ENCODE measurements around the gene ADARB2.

ADARB2 gene

DNA sequence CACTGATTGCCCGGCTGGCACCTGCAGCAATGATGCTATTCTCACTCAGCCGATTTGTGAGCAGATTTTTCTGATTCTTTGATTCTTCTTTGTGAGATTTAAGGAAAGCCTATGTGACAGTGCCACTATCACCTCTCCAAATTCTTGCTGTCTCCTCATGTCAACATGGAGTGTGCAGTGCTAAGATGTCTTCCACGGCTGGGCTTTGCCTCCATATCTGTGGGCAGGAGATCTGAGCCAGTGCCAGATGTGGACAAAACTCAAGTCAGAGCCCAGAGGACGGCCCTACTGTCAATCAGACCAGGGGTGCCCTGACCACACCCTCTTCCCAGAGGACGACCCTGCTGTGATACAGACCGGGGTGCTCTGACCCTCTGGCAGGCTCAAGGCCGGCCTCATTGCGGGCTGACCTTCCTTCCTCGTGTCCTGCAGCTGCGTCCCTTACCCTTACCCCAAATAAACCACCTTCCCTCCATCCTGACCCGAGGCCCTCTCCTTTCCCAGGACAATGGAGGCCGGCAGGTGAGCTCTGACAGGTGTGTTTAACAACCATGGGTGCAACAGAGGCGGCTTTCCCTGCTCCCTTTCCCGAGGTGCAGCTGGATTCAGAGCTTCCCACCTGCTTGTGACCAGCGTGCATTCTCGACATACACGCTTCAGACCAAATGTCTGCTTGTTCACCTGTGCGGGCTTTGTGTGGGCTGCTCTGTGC lies 221.4 kb downstream of the ADARB2 start:
- peak; percentile 58 for DNase-seq

DNA sequence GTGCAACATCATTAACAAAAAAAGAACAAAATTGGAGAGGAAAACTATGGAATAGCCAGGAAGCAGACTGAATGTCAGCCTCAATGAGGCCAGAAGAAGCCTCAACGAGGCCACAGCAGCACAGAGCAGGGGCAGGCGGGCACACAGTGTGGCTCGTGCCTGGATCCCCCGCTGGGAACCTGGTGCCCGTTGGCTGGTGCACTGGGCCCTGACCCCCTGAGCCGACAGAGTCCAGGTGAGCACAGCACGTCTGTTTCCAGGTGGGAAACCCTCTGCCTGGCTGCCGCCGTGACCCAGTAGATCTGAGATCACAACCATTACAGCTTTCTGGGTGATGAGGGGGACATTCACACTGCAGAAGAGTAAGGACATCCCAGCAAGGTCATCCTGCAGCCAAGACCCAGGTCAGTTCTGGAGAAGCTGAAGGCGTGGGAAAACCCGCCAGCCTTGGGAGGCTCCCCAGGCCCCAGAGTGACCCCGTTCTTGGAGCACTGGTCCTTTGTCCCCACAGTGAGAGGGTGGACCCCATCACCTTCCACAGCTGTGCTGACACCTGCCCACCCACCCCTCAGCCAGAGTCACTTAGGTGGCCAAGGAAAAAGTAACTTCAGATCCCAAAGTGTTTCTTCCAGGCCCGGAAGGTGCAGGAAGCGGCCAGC lies 222.1 kb downstream of the ADARB2 start:
- no peak for DNase-seq

DNA sequence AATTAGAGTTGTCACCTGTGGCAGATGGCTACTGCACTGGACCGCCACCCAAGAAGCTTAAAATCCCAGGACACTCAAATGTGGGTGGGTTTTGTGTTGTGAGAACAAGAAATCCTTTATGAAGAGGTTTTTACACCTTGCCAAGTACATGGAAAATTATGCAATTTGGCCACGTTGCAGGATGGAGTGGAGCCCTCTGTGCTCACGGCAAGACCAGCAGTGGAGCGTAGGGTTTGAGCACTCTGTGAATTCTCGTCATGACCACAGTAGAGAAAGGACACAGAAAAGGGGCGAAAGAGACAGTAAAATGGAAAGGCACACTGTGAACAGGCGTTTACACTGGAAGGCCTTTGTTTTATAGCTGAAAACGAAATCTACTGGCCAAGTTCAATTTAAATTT lies 222.6 kb downstream of the ADARB2 start:
- no peak for DNase-seq

DNA sequence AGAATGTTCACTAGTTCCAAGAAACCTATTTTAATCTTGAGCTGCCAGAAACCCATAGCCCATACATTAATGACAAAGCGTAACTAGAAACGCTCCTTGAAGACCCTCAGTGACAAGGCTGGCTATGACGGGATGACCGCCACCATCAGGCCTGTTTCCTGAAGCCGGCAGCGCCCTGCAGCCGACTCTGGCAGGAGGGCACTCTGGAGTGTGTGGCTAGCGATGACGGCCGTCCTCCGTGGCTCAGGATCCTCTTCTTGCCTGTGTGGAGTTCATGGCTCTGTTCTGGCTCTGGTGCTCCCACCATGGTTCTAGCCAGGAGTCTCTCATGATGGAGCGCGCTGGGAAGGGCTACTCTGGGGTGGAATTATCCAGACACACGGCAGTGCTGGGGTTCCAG lies 224.1 kb downstream of the ADARB2 start:
- no peak for DNase-seq

DNA sequence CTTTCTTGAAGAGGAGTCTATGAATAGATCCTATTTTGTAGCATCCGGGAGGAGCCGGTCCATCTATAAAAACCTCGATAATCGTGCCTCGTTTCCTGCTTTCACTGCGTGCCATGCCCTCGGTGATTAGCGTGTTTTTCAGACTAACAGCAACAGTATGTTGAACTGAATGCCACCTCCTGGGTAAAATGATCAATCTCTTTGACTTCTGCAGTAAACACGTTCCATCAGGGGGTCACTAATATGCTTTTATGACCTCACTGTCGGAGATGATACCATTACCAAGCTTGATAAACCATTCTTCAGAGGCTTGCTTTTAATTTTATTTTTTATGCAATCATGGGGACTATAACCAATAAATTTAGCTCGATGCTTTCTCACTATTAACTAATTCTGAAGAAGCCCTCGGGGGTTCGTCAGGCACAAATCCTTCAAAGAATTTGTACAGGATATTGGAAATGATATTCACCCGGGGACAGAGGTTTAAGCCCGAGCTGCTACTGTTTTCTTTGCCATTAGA lies 228.3 kb downstream of the ADARB2 start:
- no peak for DNase-seq

DNA sequence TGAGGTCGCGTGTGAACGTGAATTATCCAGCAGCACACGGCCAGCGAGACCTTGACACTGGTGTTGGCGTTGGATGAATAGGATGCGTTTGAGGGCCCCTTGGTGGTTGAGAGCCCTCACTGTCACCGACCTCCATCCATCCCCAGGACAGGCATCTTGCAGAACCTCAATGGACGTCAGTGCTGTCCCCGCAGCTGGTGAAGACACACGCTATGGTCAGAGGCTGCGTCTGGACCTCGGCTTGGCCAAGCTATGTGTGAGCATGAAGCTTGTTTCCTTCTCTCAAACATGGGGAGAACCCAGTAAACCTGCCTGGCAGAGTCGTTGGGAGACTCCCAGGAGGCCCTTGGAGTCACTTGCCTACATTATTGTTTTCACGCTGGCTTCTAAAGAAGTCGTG lies 229.2 kb downstream of the ADARB2 start:
- DNase-seq: no peak

DNA sequence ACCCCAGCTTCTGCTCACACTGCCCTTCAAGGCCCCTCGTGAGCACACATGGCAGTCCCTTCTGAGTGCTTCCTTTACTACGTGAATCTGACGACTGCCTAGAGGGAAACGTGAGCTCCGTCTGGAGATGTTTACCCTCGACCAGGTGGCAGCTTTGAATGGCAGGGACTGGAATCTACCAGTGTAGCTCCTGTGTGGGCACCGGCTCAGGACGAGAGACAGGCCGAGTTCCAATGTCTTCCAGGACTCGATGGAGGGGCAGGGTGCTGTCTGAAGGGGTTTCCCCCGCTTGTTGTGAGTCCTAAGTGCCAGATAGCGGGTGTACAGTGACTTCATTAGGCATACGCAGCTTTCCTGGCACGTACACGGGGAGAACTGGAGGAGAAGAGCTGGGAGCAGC lies 229.9 kb downstream of the ADARB2 start:
- no peak for DNase-seq

DNA sequence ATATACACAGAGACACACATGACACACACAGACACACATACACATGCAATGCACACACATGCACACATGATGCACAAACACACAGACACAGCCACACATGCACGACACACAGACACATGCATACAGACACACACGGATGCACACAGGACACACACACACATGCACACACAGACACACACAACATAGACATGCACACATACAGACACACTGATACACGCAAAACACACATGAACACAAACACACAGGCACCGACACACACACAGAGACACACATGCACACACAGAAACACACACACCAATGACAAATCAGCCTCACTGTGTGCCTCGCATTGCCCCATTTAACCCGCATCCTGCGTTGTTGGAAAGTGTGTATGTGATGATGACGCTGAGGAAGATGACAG lies 232.4 kb downstream of the ADARB2 start:
- DNase-seq: no peak

DNA sequence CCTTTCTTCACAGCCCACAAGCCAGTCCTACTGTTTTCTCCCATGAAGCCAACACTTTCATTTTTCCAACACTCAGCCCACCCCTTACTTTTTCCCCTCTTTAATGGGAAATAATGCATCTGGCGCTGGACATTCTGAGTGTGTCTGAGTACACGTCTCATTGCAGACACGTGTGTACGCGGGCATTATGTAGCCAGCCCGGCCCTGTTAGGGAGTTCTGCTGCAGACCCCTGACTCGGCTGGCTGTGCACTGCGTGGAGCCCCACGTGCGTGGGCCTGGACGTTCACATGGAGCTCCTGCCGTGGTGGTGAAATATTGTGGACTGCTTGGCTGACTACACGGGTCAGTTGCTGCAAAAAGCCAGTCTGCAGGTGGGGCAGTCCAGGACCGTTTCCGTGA lies 233.0 kb downstream of the ADARB2 start:
- no peak for DNase-seq

DNA sequence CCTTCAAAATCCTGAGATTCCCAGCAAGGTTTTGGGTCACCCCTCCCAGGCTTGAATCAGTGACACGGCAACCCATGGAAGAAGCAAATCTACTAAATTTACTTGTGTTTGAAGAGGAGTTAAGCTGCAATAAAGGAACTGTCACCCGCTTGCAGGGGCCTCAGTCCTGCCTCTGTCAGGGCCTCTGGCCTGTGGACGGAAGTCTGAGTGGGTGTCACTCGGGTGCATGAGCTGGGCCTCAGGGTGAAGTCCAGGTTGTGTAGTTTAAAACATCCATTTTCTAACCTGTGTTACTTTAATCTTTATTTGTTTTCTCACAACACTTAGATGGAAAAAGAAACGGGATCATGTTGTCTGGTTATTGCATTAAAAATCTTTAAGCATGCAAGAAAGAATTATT lies 234.9 kb downstream of the ADARB2 start:
- DNase-seq: no peak

DNA sequence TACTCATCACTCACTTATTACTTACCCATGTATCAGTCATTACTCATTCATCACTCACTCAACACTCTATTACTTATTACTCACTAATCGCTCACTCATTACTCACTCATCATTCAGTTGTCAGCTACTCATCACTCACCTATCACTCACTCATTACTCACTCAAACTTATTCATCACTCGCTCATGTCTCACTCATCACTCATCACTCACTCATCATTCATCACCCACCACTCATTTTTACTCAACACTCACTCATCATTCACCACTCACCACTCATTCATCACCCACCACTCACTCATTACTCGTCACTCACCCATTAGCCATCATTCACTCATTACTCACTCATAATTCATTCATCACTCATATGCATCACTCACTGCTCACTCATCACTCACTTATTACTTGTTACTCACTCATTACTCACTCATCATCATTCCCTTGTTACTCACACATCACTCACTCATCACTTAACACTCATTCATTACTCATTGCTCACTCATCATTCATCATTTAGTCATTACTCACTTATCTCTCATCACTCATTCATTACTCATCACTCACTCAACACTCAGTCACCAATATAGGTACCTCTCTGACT lies 237.9 kb downstream of the ADARB2 start:
- no peak for DNase-seq

DNA sequence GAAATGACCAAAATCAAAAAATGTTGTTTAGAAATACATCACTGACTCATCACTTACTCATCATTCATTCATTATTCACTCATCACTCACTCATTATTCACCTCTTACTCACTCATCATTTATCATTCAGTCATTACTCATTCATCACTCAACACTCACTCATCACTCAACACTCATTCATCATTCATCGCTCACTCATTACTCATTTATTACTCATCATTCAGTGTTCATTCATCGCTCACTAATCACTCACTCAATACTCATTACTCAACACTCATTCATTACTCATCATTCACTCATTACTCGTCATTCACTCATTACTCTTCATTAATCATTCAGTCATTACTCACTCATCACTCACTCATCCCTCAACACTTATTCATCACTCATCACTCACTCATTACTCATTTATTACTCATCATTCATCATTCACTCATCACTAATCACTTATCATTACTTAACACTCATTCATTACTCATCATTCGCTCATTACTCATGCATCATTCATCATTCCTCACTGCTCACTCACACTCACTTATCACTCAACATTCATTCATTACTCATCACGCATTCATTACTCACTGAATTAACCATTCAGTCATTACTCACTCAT lies 238.5 kb downstream of the ADARB2 start:
- DNase-seq: peak; percentile 25

DNA sequence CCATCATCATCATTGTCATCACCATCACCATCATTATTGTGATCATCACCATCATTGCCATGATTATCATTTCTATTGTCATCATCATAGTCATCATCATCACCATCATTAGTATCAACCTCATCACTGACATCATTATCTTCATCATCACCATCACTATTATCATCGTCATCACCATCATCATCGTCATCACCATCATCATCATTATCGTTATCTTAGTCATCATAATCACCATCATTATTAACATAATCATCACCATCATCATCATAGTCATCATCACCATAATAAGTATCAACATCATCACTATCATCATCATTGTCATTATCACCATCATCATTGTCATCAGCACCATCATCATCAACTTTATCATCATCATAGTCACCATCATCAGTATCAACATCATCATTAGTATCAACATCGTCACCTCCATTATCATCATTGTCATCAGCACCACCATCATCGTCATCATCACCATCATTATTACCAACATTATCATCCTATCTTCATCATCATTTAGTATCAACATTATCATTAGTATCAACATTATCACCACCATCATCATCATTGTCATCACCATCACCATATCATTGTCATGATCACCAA lies 241.3 kb downstream of the ADARB2 start:
- no peak for DNase-seq

DNA sequence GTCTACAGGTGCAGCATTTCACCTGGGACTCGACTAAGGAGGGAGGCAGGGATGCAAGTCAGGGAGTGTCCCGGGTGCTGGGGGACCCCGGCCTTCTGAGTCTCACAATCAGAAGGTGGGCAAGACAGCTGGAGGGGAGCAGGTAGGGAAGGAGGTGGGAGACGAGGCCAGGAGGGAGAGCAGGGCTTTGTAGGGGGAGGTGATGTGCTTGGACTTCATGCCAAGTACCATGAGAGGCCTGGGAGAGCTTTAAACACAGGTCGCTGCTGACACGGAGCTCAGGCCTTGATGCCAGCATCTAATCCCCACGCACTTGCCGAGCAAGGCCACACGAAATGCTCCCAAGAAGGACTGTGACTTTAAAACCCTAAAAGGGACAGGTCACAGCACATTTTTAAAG lies 244.7 kb downstream of the ADARB2 start:
- no peak for DNase-seq

DNA sequence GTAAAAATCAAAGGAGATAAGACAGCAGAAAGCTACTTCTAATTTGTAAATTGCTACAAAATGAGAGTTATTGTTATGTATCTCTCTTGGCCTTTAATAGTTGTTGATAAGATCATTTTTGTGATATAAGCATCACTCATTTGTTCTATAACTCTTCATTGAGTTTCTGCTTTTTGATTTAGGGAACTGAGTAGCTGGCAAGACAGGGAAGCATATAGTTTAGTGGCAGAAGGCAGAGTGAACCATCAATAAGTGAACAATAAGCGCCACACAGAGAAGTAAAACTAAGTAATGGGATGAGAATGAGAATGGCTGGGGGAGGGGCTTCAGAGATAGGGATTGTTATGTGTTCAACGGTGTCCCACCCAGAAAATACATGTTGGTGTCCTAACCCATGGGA lies 245.4 kb downstream of the ADARB2 start:
- no peak for DNase-seq

DNA sequence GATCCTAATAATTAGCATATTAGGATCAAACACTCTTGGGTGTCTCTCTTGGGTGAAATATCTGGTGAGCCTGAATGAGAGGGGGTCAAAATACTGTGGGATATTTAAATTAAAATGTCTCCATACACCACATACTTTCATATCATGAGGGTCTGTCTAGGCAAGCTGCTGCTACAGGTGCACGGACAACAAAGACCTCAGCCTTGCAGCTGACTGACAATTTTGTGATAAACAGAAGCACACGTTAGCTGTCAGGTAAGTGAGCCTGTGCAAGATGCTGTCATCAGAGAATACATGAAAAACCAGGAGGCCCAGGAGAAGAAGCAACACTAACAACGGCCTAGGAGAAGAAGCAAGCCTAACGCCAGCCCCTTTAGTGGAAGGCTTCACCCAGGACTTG lies 247.5 kb downstream of the ADARB2 start:
- DNase-seq: no peak

DNA sequence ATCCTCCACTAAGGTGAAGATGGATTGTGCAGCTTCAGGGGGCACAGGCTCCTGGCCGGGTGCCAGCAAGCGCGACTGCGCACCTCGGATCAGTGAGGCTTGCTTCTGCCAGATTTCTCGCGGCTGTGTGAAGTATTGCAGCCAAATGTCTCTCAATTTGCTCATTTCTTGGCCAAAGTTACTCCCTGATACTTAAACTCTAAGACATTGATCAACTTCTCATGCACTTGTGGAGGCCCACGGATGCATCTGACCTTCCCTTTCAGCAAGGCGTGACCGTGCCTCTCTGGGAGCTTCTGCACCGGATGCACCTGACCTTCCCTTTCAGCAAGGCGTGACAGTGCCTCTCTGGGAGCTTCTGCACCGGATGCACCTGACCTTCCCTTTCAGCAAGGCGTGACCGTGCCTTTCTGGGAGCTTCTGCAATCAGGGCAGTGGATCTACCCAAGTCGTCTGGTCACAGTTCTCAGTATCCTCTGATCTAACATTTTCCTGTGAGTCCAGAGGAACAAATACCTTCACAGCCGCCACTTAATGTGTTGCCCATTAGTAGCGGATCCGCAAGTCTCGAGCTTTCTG lies 248.3 kb downstream of the ADARB2 start:
- DNase-seq: peak; percentile 79

DNA sequence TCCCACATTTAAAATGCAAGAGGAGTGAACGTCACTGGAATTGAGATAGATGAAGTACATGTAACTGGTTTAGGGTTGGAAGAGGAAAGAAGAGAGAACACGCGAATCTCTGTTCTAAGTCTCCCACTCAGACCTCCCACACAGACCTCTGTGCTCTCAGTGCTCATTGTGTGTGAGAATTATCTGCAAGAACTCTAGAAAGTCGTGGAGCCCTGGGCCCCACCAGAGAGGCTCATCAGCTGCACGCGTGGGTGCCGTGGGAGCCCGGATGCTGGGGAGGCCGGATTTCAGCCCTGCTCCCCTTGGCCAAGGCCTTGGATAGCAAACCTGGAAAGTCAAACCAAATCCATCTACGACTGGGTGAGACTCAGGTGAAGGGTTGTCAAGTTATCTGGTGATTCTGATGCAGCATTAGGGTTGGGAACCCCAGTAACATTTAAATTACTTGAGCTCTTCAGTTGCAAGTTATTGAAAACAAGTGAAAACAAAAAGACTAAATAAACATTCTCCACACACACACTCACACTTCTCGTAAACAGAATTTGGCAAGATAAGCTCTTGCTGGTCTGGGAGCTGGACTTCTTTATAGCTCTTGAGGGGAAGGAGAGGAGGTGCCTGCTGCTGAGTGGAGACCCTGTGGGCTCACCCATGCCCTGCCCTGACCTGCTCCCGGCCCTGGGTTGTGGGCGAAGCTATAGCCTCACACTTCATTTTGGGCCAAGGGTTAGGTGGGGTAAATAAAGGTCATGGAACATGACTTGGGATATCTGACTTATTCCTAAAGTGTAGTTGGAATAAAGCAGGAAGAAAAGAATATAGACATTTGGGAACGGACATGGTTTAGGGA lies 250.3 kb downstream of the ADARB2 start:
- no peak for DNase-seq

DNA sequence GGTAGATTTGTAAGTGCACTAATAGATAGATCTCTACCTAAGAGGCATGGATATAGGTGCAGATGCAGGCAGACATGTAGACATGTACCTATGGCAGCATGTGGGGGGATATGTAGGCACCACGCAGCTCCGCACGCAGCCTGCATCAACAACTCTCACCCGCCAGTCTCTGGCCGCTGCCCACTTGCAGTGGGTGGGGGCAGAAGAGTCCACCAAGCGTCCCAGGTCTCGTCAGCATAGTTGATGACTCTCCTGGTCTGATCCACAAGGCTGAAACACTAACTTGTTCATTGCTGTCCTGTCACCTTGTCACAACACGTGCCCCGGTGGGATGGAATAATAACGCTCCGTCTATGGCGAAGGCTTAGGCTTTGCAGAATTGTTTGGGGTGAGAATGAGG lies 252.0 kb downstream of the ADARB2 start:
- DNase-seq: no peak

DNA sequence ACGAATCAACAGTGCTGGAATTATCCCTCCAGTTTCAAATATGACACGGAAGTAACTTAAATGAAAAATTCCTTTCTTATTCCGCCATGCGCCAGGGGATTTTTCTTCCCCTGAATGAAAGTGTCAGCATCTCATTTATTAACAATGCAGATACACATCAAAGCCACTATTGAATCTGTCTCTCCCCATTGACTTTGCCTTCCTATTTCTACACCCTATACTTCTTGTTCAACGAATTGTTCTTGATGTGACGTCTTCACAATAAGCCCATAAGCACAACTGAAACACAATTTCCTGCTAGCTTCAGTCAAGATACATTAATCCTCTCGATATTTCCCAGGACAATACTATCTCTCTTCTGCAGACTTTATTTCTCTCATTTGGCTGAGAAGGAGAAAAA lies 253.5 kb downstream of the ADARB2 start:
- DNase-seq: no peak

DNA sequence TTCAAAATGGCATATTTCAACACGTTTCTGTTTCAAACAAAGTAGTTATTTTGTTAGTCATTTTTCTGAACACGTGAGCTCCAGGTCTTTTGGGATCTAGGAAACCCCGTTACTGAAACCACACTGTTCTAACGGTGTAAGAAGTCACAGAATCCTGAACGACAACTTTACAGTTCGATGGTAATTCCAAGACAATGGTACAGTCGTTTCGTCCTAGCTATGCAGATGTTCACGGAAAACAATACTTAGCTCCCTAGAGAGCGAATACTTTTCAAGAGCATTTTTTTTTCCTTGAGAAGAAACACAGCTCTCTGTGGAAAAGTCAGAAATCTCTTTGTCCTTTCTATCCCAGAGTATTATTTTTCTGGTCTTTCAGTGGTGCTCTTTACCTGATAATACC lies 254.1 kb downstream of the ADARB2 start:
- DNase-seq: no peak

DNA sequence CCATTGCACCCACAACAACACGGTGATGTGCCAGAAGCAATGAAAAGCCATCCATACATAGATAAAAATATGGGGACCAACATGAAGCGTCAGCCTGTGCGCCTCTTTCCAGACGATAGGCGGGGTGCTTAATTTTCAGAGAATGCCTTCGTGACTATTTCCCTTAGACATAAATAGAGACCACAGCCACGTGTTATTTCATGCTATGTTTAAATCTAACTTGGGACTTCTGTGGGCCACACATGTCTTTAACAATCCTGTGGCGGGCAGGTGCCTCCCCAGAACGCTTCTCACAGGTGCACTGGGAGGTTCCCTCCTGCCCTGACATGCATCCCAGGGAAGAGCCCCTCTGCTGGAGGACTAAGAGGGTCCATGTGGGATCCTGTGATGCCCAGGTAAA lies 259.7 kb downstream of the ADARB2 start:
- DNase-seq: no peak

Data from DMS53 (cell line).